Neuronal stem cell (in vitro differentiated cells): ENCODE data around the gene CEP68.

Experiments
- DNase-seq: peaks from one replicate; pipeline ENCODE4 v3.0.0-alpha.2; 2013; ENCODE audit warnings: low spot score
- H2AFZ ChIP-seq: one replicate; pipeline ENCODE4 v1.6.1; 2013; ENCODE audit warnings: mild to moderate bottlenecking, low read length, inconsistent platforms
- H2AK5ac ChIP-seq: 2 replicates; pipeline ENCODE4 v1.6.1; 2013; ENCODE audit warnings: low read depth, mild to moderate bottlenecking, inconsistent platforms, low read length, moderate library complexity, mixed read lengths
- H2BK120ac ChIP-seq: 2 replicates; pipeline ENCODE4 v1.6.1; 2013; ENCODE audit warnings: low read depth, mild to moderate bottlenecking, inconsistent platforms, low read length, moderate library complexity, mixed read lengths
- H2BK12ac ChIP-seq: one replicate; pipeline ENCODE4 v1.6.1; 2013; ENCODE audit warnings: low read length, inconsistent platforms
- H2BK15ac ChIP-seq: 2 replicates; pipeline ENCODE4 v1.6.1; 2013; ENCODE audit warnings: mild to moderate bottlenecking, low read length, inconsistent platforms, mixed read lengths
- H2BK5ac ChIP-seq: one replicate; pipeline ENCODE4 v1.6.1; 2013; ENCODE audit warnings: inconsistent platforms, mild to moderate bottlenecking, low read length, moderate library complexity
- H3K14ac ChIP-seq: one replicate; pipeline ENCODE4 v1.6.1; 2013; ENCODE audit warnings: low read length, inconsistent platforms
- H3K18ac ChIP-seq: 2 replicates; pipeline ENCODE4 v1.6.1; 2013; ENCODE audit warnings: low read length, inconsistent platforms
- H3K23ac ChIP-seq: 2 replicates; pipeline ENCODE4 v1.6.1; 2013; ENCODE audit warnings: low read depth, mild to moderate bottlenecking, mixed read lengths, low read length, inconsistent platforms; ENCODE audit not compliant: poor library complexity
- H3K27ac ChIP-seq: replicated peaks from 3 replicates; pipeline ENCODE4 v1.5.1; 2013; ENCODE audit warnings: low read length, inconsistent platforms
- H3K27me3 ChIP-seq, 3 experiments: 2 replicates each; pipeline ENCODE4 v1.6.1; 2013; ENCODE audit warnings: low read length in 3 of 3, mild to moderate bottlenecking in 2 of 3, inconsistent platforms in 1 of 3, low read depth in 1 of 3, mixed read lengths in 1 of 3, moderate library complexity in 1 of 3; ENCODE audit not compliant: control insufficient read depth in 3 of 3, insufficient read depth in 3 of 3
- H3K36me3 ChIP-seq, 2 donors: replicated peaks in 1 of 2; 2 replicates each; pipeline ENCODE4 v1.6.1; 2013; ENCODE audit warnings: low read length in 2 of 2; ENCODE audit not compliant: control insufficient read depth in 2 of 2, insufficient read depth in 2 of 2
- H3K4ac ChIP-seq: 2 replicates; pipeline ENCODE4 v1.6.1; 2013; ENCODE audit warnings: inconsistent platforms, mild to moderate bottlenecking, low read length, moderate library complexity
- H3K4me1 ChIP-seq, 2 donors: 1 replicate in 1 of 2; 2 replicates in 1 of 2; pipeline ENCODE4 v1.6.1; 2013; ENCODE audit warnings: low read length in 2 of 2, low read depth in 1 of 2; ENCODE audit not compliant: control insufficient read depth in 2 of 2, insufficient read depth in 1 of 2
- H3K4me2 ChIP-seq: one replicate; pipeline ENCODE4 v1.6.1; 2013; ENCODE audit warnings: mild to moderate bottlenecking, low read length, inconsistent platforms; ENCODE audit not compliant: insufficient read depth, poor library complexity, severe bottlenecking
- H3K4me3 ChIP-seq, 2 donors: 2 replicates each; pipeline ENCODE4 v1.5.1; 2013; ENCODE audit warnings: low read length in 2 of 2, mild to moderate bottlenecking in 2 of 2, inconsistent platforms in 1 of 2, moderate library complexity in 1 of 2
- H3K79me1 ChIP-seq: one replicate; pipeline ENCODE4 v1.6.1; 2013; ENCODE audit warnings: low read depth, mild to moderate bottlenecking, inconsistent platforms, low read length, moderate library complexity
- H3K9ac ChIP-seq: one replicate; pipeline ENCODE4 v1.6.1; 2013; ENCODE audit warnings: mild to moderate bottlenecking, low read depth, low read length, inconsistent platforms; ENCODE audit not compliant: poor library complexity
- H3K9me3 ChIP-seq, 2 donors: replicated peaks in 1 of 2; 2 replicates each; pipeline versions ENCODE3 to v1.6.1; 2013; ENCODE audit warnings: low read length in 2 of 2, mild to moderate bottlenecking in 2 of 2, inconsistent platforms in 1 of 2, low read depth in 1 of 2, mixed read lengths in 1 of 2, moderate library complexity in 1 of 2; ENCODE audit not compliant: control insufficient read depth in 2 of 2, insufficient read depth in 1 of 2
- H4K8ac ChIP-seq: one replicate; pipeline ENCODE4 v1.6.1; 2013; ENCODE audit warnings: low read depth, mild to moderate bottlenecking, inconsistent platforms, low read length, moderate library complexity
- H4K91ac ChIP-seq: one replicate; pipeline ENCODE4 v1.6.1; 2013; ENCODE audit warnings: low read length, low read depth, mild to moderate bottlenecking, inconsistent platforms; ENCODE audit not compliant: poor library complexity
- WGBS, 2 donors: extraction: QIAGEN DNeasy Blood & Tissue Kit; methylation state at CpG; one replicate each; pipeline ENCODE4 v1.1.7; 2013; ENCODE audit warnings: missing lambda C conversion rate in 2 of 2, mixed read lengths in 1 of 2; ENCODE audit not compliant: insufficient read length in 2 of 2, insufficient replicate concordance in 1 of 2; ENCODE audit errors: extremely low coverage in 2 of 2; 5-methylcytosine and 5-hydroxymethylcytosine counted together

Gene CEP68

GRCh38 chr2:65101071-65101470, 44.9 kb downstream of the CEP68 start:
- Histone ChIP-seq H2BK15ac (no peak overlapping the region), H3K14ac (no peak overlapping the region), H3K18ac (no peak overlapping the region), H3K27ac (no peak overlapping the region), H3K9me3 (no peaks in the 10 kb centered on the region), H3K9ac (no peak overlapping the region), H2BK120ac (no peak overlapping the region), H3K4ac (no peak overlapping the region), H3K4me3 (no peak overlapping the region), H4K91ac (no peak overlapping the region), H2BK12ac (no peak overlapping the region), H3K27me3 (no peaks in the 10 kb centered on the region), H2BK5ac (no peak overlapping the region), H3K79me1 (no peaks in the 10 kb centered on the region), H3K4me1 (no peaks in the 10 kb centered on the region), H3K36me3 (peaks cover 4 to 84% of the 10 kb centered on the region in 2 donors), H4K8ac (no peak overlapping the region), H3K23ac (no peak overlapping the region), H2AK5ac (no peak overlapping the region), H3K4me2 (no peak overlapping the region), H2AFZ (no peak overlapping the region)
- WGBS, 2 donors, result no CpG with 5 or more reads among the region's 3 CpGs
- DNase-seq, result no peak

GRCh38 chr2:65103013-65103715, 46.9 kb downstream of the CEP68 start:
- peaks cover 0 to 3% of the 10 kb centered on the region in 2 donors for H3K9me3 ChIP-seq
- WGBS, 2 donors, result no CpG with 5 or more reads among the region's 6 CpGs

GRCh38 chr2:65107530-65107929, 51.3 kb downstream of the CEP68 start:
- Histone ChIP-seq H3K36me3 (peaks cover 2 to 48% of the 10 kb centered on the region in 2 donors), H4K91ac (no peak overlapping the region), H2BK15ac (no peak overlapping the region), H3K4ac (no peak overlapping the region), H3K23ac (no peak overlapping the region), H3K9me3 (peaks cover 0 to 3% of the 10 kb centered on the region in 2 donors), H2BK5ac (no peak overlapping the region), H3K27me3 (no peaks in the 10 kb centered on the region), H3K4me1 (no peaks in the 10 kb centered on the region), H3K4me2 (no peak overlapping the region), H3K4me3 (no peak overlapping the region), H2BK12ac (no peak overlapping the region), H3K18ac (no peak overlapping the region), H3K14ac (no peak overlapping the region), H2AFZ (no peak overlapping the region), H2BK120ac (no peak overlapping the region), H3K27ac (no peak overlapping the region), H4K8ac (no peak overlapping the region), H2AK5ac (no peak overlapping the region), H3K79me1 (peaks cover 2% of the 10 kb centered on the region), H3K9ac (no peak overlapping the region)
- WGBS, 2 donors, result no CpG with 5 or more reads among the region's 5 CpGs
- DNase-seq, result no peak

More at GRCh38 chr2:65103013-65103715, 46.9 kb downstream of the CEP68 start:
- Histone ChIP-seq H3K4me3 (no peak overlapping the region), H3K4ac (no peak overlapping the region), H3K14ac (no peak overlapping the region), H2BK120ac (no peak overlapping the region), H4K8ac (no peak overlapping the region), H3K23ac (no peak overlapping the region), H3K27ac (no peak overlapping the region), H3K79me1 (no peaks in the 10 kb centered on the region), H2BK12ac (no peak overlapping the region), H2AK5ac (no peak overlapping the region), H2BK15ac (no peak overlapping the region), H3K27me3 (no peaks in the 10 kb centered on the region), H3K9ac (no peak overlapping the region), H4K91ac (no peak overlapping the region), H3K4me2 (no peak overlapping the region), H2BK5ac (no peak overlapping the region), H3K4me1 (no peaks in the 10 kb centered on the region), H3K36me3 (peaks cover 4 to 70% of the 10 kb centered on the region in 2 donors), H3K18ac (no peak overlapping the region), H2AFZ (no peak overlapping the region)
- DNase-seq, result no peak

GRCh38 chr2:65108780-65109179, 52.6 kb downstream of the CEP68 start:
- H2BK15ac ChIP-seq, result no peak overlapping the region
- no peak overlapping the region for H3K4me2 ChIP-seq
- H3K4me1 ChIP-seq, result no peaks in the 10 kb centered on the region
- no peak overlapping the region for H3K23ac ChIP-seq
- H3K4ac ChIP-seq, result no peak overlapping the region
- no peak overlapping the region for H3K14ac ChIP-seq
- H3K18ac ChIP-seq, result no peak overlapping the region
- H3K4me3 ChIP-seq, result no peak overlapping the region
- H2BK12ac ChIP-seq, result no peak overlapping the region
- no peak overlapping the region for H4K91ac ChIP-seq
- peaks cover 0 to 36% of the 10 kb centered on the region in 2 donors for H3K36me3 ChIP-seq
- H3K79me1 ChIP-seq, result peaks cover 2% of the 10 kb centered on the region
- H2AFZ ChIP-seq, result no peak overlapping the region
- peaks cover 0 to 3% of the 10 kb centered on the region in 2 donors for H3K9me3 ChIP-seq
- no CpG with 5 or more reads among the region's 6 CpGs for WGBS, 2 donors
- no peak overlapping the region for H2AK5ac ChIP-seq
- no peak overlapping the region for H3K27ac ChIP-seq
- H4K8ac ChIP-seq, result no peak overlapping the region
- no peak for DNase-seq
- H3K27me3 ChIP-seq, result no peaks in the 10 kb centered on the region
- H2BK120ac ChIP-seq, result no peak overlapping the region
- H2BK5ac ChIP-seq, result no peak overlapping the region
- no peak overlapping the region for H3K9ac ChIP-seq
